NCI-H187 treated with DMSO at 0.1 percent for 48 hours (cell line): ENCODE measurements around the gene ZNF625.

Experiments used
- DNase-seq: peaks from one replicate; lab custom pipeline; 2025; lab: John Stamatoyannopoulos, UW

Gene ZNF625

DNA sequence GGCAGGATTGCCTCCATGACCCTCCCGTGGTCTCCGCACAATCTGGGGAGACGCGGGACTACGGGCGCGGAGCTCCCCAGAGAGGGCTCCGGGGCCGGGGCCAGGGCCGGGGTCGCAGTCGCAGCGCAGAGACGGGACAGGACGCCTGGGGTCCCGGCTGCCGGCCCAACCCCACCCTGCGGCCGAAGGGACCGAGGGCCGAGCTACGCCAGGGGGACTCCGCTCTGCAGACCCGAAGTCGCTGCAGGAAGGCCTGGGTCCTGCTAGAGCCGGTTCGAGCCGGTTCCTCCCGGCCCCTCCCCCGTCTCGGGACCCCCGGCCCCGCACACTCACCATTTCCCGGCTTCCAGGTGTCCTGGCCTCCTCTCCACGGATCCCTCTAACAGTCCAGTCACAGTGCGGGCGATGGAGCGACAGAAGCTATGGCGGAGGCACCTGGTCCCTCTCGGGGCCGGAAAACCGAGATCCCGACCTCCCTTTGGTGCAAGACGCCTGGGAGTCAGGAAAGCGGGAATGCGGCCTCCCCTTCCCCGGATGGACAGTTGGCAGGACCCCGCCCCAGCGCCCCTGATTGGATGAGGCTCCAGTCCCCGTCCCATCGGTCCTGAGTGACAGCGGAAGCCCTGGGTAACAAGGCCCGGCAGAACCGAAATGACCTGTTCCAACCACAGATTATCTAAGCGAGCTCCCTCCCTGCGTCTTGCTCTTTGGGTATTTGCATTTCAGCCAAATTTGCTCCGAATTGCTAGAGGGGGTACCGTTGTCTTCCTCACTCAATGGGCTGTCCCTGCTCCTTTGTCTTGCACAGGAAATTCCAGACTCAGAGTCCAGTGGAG, at the start of gene ZNF625:
TSS of gene ZNF625 (minus strand) at position 512 of the 836 bp plus-strand sequence. CDS start at position 336, 176 bp downstream.
- peak; percentile 59 for DNase-seq

DNA sequence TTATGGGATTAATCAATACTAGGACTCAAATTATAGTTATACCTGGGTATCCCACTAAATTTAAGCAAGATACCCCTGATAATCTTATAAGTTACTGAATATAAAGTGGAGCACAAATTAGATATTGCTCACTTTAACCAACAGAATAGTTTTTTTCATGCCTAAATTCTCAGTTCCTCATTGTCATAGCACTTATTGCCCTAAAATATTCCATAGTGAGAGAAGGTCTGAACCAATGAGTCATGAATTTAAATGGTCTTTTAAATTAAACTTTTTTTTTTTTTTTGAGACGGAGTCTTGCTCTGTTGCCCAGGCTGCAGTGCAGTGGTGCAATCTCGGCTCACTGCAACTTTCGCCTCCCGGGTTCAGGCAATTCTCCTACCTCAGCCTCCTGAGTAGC, 48.8 kb upstream of the ZNF625 start:
- DNase-seq: no peak

DNA sequence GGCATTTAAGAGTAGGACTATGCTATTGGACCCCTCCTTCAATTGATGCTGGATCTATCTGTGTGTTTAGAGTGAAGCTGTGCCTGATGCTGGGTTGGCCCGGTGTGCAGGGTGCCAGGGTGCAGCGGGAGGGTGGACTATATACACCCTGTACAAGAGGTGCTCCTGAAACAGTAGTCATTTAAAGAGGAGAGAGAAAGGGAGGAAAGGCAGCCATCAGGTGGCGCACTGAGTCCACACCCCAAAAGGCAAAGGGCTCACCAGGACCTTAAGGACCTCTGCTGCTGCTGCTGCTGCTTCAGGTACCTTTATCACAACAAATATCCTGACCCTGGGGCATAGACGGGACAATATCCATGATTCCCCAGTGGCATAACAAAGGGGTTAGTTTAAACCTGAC, 45.7 kb upstream of the ZNF625 start:
- no peak for DNase-seq

DNA sequence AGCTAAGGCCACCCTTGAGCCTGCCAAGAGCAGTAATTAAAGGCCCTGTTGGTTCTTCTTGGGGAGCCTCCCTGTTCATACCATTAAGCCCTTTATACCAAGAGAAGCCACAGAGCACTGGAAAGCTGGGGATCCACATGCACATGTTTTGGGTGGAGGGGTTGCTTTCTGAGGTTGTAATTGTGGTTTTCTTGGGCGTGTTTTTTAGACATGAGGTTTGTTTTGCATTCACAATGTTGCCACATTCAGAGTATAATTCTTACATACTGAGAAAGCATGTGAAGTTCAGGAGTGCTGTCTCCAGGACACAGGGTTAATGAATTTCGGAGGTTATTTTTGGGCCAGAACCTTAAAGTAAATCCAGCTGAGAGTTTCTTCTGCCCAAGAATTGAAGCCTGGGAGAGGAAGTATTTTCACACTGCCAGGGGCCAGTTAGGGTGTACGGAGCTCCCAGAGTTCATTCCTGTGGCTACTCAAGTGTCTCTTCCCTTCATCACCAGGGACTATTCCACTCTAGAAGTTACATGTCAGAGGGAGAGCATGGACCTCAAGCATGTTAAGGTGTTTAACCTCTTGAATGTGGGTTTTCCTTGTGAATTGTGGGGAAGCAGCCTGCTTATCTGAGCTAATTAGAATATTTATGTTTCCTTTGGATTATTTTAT, 43.4 kb upstream of the ZNF625 start:
- DNase-seq: no peak

DNA sequence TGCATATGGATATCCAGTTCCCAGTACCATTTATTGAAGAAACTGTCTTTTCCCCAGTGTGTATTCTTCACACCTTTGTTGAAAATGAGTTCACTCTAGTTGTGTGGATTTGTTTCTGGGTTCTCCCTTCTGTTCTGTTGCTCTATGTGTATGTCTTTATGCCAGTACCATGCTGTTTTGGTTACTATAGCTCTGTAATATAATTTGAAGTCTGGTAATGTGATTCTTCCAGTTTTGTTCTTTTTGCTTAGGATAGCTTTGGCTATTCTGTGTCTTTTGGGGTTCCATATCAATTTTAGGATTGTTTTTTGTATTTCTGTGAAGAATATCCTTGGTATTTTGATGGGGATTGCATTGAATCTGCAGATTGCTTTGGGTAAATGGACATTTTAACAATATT, 41.6 kb upstream of the ZNF625 start:
- DNase-seq: no peak

DNA sequence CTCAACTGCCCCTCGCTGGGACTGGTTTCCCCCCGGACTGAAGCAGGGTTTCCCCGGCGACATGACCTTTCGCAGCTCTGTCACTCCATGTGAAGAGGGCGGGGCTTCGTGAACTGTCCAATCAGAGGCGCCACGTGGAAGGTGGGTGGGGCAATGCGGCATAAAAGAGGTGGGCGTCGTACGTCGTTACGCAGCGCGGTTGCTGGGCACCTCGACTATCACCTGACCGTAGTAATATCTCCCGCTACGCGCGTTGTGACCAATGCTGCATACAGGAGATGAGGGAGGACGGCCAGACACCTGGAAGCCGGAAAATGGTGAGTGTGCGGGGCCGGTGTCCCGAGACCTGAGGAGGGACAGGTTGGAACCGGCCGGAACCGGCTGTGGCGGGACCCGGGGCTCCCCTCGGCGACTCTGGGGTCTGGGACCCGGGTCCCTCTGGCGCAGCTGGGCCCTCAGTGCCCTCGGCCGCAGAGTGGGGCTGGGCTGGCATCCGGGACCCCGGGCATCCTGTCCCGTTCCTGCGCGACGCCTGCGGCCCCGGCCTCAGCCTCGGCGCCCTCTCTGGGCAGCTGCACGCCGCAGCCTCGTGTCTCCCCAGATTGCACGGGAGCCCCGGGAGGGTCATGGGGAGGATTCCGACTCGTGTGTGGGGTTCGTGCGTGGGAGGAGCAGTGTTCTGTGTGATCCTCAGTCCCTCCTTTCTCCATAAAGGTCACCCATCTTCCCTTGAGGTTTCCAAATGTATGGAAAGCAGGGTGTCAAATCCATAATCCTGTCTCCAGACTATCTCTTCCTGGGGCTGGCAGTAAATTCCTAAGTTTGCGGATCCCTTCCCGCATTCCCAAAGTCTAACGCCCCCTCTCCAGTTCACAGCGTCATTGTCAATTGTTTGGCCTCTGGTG, 38.5 kb upstream of the ZNF625 start:
- no peak for DNase-seq

DNA sequence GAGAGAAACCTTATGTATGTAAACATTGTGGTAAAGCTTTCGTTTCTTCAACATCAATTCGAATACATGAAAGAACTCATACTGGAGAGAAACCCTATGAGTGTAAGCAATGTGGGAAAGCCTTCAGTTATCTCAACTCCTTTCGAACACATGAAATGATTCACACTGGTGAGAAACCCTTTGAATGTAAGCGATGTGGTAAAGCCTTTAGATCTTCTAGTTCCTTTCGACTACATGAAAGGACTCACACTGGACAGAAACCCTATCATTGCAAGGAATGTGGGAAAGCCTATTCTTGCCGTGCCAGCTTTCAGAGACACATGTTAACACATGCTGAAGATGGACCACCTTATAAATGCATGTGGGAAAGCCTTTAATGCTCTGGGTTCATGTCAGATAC, 31.1 kb upstream of the ZNF625 start:
- no peak for DNase-seq

DNA sequence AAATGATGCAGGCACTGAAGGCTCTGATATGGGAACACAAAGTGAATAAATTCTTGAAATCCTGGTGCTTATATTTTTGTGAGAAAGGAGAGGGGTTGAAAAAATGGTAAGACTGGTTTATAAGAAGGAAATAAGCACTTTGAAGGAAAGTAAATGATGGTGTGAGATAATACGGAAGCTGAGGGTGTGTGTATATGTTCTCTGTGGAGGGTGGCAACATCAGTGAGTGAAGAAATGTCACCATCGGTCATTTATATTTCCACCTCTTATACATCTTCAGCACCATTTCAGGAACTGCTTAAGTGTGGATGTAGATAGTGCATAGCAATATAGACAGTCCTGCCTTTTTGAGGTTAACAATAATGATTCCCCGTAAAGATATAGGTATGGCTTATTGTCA, 23.8 kb upstream of the ZNF625 start:
- DNase-seq: no peak

DNA sequence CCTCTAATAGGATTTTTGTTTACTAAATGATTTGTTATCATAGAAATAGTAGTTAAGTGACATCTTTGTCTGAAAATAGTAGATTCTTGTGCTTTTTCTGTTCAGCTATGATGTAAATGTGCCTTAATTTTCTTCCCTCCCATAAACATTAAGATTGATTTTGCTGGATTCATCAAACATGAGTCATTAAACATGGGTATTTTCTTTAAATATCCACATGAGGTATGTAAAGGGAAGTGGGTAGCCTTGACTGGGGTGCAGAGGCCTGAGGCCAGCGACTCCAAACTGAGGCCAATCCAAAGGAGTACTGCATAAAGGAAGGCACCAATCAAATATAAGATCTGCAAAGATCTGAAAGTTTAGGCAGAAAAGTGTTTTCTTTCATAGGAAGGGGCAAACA, 10.1 kb upstream of the ZNF625 start:
- DNase-seq: no peak

DNA sequence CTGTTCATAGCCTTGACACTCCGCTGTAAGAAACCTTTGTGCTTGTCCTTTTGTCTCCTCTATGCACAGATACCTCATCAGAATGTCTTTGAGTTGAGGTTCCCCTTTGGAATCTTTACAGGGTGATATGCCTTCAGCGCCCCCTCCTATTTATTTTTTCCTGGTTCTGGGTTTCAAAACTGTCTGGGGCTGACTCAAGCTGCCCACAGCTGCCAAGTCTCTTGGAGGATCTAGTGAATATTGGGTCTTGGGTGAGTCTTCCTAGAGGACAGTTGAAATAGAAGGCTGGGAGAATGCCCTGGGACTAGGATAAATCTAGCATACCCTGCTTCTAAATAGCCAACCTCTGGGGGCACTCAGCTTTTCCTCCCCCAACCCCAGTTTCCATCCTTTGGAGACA, 7.3 kb upstream of the ZNF625 start:
- DNase-seq: no peak

DNA sequence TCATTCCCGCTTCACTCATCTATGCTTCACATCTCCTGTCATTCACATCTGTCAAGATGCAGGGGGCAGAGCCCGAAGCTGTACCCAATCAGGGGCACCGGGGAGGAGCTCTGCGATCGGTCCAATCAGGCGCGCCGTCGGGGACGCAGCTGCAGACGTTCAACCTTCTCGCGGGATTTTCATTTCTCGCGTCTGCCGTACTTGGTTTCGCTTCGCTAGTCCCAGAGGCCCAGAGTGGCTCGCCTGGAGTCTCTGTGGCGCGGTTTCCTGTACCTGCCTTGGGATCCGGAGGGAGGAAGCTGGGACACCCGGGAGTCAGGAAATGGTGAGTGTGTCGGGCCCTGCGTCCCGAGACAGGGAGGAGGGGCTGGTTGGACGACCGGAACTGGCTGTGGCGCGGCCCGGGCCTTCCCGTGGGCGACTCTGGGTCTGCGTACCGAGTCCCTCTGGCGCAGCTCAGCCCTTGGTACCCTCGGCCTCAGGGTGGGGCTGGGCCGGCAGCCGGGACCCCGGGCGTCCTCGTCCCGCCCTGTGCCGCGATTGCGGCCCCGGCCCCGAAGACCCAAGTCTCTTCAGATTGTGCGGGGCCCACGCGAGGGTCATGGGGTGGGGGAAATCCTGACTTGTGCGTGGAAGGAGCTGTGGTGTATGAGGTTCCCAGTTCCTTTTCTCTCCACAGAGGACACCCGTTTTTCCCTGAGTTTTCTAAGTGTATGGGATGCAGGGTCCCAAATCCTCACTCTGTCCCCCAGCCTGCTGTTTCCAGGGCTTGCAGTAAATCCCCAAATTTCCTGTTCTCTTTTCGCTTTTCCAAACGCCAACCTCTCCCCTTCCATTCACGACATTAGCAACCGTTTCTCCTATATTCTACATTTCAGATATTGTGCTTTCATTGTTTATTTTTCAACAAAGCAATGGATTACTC, 6.6 kb upstream of the ZNF625 start, which contains the start of gene ZNF136:
TSS of gene ZNF136 (plus strand) at position 215 of the 925 bp plus-strand sequence. CDS start at position 323, 108 bp downstream.
- peak; percentile 59 for DNase-seq

DNA sequence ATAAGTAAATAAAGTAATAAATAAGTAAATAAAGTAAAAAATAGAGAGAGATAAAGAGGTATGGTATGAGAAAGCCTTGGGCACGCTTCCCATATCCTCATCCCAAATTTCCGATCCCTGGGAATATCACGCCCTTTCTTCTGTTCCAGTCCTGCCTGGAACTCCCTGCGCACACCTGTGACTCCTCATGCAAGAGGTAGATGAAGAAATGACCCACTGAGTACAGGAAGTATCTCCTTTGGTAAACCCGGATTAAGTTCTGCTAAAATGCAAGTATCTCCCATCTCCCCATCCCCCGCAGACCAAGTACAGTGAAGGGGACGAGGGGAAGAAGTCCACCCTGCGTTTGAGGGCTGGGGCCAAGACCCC, 6.0 kb upstream of the ZNF625 start:
- DNase-seq: no peak

DNA sequence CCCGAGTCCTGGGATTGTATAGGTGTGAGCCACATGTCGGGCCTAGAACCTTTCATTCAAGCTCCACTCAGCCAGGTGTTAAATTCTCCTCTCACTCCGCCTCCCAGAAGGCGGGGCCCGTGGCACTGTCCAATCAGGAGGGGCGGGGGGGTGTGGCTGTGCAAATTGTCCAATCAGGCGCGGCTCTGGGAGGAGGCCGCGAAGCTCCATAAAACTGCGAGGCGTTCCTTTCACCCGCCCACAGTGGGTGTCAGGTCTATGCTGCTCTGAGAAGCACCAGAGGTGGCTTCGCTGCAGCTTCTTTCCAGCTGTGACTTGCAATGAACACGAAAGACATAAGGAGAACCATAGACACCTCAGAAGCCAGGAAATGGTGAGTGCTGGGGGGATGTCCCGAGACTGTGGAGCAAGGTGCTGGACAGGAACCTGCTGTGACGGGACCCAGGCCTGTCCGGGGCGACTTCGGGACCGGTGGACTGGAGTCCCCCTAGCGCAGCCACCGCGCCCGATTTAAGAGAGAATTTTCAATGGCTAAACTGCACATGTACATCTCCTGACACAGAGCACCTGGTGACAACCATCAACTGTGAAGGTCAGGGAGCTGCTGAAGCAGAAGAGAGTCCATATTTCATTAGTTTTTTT, 3.4 kb upstream of the ZNF625 start:
- no peak for DNase-seq

DNA sequence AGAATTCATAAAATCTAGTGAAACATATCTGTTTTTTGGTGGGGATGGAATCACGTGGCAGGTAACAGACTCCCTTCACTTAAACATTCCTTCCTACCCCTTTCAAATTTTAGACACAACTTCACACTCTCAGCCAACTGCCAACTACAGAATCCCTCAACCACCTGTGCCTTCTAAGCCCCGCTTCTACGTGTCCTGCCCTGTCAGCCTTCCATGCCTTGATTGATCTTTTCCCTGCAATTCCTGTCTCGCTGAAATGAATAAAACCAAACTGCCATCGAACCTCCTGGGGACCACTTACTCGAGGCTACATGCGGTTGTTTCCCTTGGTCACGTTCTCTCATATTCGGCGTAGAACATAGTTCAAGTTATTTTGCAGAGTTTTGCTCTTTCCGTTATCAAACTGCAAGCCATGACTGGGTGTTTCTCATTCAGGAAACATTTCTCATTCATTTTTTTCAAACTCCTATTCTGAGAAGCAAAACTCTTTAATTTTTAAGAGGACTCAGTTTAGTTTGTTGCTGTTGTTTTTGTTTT, 1.1 kb downstream of the ZNF625 start:
- no peak for DNase-seq

DNA sequence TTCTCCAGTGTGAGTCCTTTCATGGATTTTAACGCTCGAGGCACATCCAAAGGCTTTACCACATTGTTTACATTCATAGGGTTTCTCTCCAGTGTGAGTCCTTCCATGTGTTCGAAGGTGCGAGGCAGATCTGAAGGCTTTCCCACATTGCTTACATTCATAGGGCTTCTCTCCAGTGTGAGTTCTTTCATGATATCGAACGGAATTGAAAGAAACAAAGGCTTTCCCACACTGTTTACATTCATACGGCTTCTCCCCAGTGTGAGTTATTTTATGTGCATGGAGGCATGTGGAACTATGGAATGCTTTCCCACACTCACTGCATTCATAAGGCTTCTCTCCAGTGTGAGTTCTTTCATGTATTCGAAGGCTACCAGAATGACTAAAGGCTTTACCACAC, 11.2 kb downstream of the ZNF625 start:
- DNase-seq: no peak

DNA sequence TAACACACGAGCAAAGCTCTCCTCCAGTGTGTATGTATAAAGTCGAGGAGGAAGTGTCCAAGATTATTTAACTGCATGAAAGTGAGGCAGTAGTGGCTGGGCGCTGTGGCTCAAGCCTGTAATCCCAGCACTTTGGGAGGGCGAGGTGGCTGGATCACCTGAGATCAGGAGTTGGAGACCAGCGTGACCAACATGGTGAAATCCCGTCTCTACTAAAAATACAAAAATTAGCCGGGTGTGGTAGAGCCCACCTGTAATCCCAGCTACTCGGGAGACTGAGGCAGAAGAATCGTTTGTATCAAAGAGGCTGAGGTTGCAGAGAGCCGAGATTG, 15.2 kb downstream of the ZNF625 start:
- DNase-seq: no peak

DNA sequence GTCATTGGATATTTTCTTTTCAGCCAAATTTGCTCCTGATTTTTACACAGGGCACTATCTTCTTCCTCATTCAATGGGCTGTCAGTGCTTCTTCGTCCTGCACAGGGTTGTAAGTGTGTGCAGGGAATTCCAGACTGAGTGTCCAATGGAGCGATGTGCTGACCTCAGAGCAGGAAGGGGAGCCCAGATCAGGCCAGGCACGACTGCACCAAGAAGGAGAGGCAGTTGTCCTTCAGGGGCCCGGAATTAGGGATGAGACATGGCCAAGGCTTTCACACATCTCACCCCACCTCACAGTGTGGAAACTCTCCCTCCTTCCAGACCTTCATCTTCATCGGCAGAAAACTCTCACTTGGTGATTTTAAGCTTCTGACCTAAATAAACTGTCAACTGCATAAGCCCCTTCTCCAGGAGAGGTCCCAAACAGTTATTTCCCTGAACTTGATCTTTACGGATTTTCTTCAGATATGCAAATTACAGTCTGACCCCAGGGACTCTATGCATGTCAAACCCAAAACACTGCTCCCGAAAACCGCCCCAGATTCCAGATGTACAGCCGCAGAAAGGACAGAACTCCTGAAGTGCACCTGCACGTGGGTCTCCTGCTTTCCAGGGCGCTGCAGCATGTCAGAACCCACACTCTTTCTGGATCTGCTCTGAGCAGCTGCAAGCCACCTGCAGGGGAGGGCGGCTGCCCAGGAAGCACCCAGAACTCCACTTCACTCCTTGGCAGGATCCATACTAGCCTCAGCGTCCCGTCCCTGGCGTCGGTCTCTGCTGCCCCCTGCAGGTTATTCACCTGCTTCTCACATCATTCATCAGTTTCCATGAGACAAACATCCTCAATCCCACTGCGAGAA, 15.8 kb downstream of the ZNF625 start:
- peak; percentile 34 for DNase-seq

DNA sequence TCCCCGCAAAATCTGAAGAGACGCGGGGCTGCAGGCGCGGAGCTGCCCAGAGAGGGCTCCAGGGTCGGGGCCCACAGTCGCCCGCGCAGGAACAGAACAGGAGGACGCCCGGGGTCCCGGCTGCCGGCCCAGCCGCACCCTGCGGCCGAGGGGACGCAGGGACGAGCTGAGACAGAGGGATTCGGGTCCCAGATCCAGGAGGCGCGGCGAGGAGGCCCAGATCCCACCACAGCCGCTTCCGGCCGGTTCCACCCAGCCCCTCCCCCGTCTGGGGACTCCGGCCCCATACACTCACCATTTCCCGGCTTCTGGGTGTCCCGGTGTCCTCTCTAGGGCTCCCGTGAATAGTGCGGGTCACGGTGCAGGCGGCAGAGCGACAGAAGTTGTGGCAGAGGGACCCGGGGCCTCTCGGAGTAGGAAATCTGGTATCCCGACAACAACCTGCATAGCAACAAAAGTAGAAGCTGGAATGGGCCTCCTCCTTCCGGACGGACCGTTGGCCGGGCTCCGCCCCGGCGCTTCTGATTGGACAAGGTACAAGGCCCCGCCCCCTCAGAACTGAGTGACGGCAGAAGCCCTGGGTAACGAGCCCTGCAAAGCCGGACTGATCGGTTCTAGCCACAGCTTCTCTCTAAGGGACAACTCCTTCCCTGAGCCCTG, 16.5 kb downstream of the ZNF625 start, which contains the start of gene ZNF20:
TSS of gene ZNF20 (minus strand) at position 466 of the 660 bp plus-strand sequence. CDS start at position 298, 168 bp downstream.
- peak; percentile 60 for DNase-seq

DNA sequence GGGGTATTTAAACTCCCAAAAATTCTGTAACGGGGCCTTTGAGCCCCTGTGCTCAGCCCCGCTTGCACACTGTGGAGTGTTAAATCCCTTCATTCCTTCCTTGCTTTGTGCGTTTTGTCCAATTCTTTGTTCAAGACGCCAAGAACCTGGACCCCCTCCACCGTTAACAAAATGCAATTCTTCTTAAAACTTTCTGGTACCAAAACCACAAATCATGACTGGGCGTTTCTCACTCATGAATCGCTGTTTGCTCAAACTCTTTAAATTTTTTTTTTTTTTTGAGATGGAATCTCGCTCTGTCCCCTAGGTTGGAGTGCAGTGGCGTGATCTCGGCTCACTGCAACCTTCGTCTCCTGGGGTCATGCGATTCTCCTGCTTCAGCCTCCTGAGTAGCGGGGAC, 17.3 kb downstream of the ZNF625 start:
- DNase-seq: no peak
